LNCaP clone FGC (cell line): ENCODE measurements around the gene DAGLA.

ENCODE experiments used
- DNase-seq: peaks from one replicate; pipeline ENCODE4 v3.0.0-alpha.2; 2011; ENCODE audit warnings: low read depth
- H3K4me3 ChIP-seq: 2 replicates; pipeline ENCODE4 v1.5.1; 2011; ENCODE audit warnings: mild to moderate bottlenecking, low read depth, low read length, control low read depth
- CTCF ChIP-seq: IDR thresholded peaks from 2 replicates; pipeline ENCODE4 v1.5.1; 2012; ENCODE audit warnings: mild to moderate bottlenecking; ENCODE audit not compliant: control insufficient read depth, insufficient read depth; ENCODE audit errors: extremely low read depth

The DAGLA gene

GRCh38 chr11:61735391-61735790, 55.2 kb downstream of the DAGLA start:
- no peak for DNase-seq
- TF ChIP-seq CTCF, result no peak
- H3K4me3 ChIP-seq, result no peak overlapping the region

- no peak for DNase-seq
- TF ChIP-seq CTCF, result no peak
- no peak overlapping the region for H3K4me3 ChIP-seq
Measured at GRCh38 chr11:61736310-61736709, 56.1 kb downstream of the DAGLA start.

GRCh38 chr11:61737131-61737530, 56.9 kb downstream of the DAGLA start:
- TF ChIP-seq CTCF, result no peak

GRCh38 chr11:61737636-61738386, 57.6 kb downstream of the DAGLA start:
- no peak for DNase-seq
- no peak overlapping the region for H3K4me3 ChIP-seq
- no peak for TF ChIP-seq CTCF

More at GRCh38 chr11:61737131-61737530, 56.9 kb downstream of the DAGLA start:
- DNase-seq, result no peak
- H3K4me3 ChIP-seq, result no peak overlapping the region

GRCh38 chr11:61738776-61739175, 58.6 kb downstream of the DAGLA start:
- no peak overlapping the region for H3K4me3 ChIP-seq
- no peak for TF ChIP-seq CTCF
- no peak for DNase-seq

- no peak overlapping the region for H3K4me3 ChIP-seq
- no peak for TF ChIP-seq CTCF
- DNase-seq, result no peak
Measured at GRCh38 chr11:61739413-61739812, 59.2 kb downstream of the DAGLA start.

- DNase-seq, result no peak
- no peak for TF ChIP-seq CTCF
- H3K4me3 ChIP-seq, result no peak overlapping the region
Measured at GRCh38 chr11:61739966-61740365, 59.8 kb downstream of the DAGLA start.
